UCSD-AML1 (cell line): Measurements from ENCODE around the gene IGFLR1.
A peak's percentile ranks its signal among the peaks of the same experiment; 100 is the strongest.
"Not testable (repeated sequence)": the region's sequence is repeated elsewhere in the genome, so short reads cannot be mapped to it uniquely, and the experiment has no call there.

Experiments
- DNase-seq: peaks from one replicate; lab custom pipeline; 2025; ENCODE audit not compliant: unreplicated experiment; lab: John Stamatoyannopoulos, UW

IGFLR1 gene

GRCh38 chr19:35724132-35724531 lies 18.1 kb downstream of the IGFLR1 start:
- not testable (repeated sequence) for DNase-seq

GRCh38 chr19:35723671-35724070 lies 18.6 kb downstream of the IGFLR1 start:
- no peak for DNase-seq

GRCh38 chr19:35722897-35723296 lies 19.4 kb downstream of the IGFLR1 start:
- DNase-seq = no peak

- no peak for DNase-seq
Measured at GRCh38 chr19:35722461-35722860, 19.8 kb downstream of the IGFLR1 start.

- DNase-seq = no peak
Measured at GRCh38 chr19:35721374-35721773, 20.9 kb downstream of the IGFLR1 start.

- DNase-seq = no peak
Measured at GRCh38 chr19:35720648-35721047, 21.6 kb downstream of the IGFLR1 start.

GRCh38 chr19:35720163-35720524 lies 22.1 kb downstream of the IGFLR1 start:
- DNase-seq = no peak

GRCh38 chr19:35719402-35720162 lies 22.7 kb downstream of the IGFLR1 start:
- no peak for DNase-seq

GRCh38 chr19:35718345-35719041 lies 23.8 kb downstream of the IGFLR1 start:
- DNase-seq = peak; percentile 48

GRCh38 chr19:35717665-35718344 lies 24.4 kb downstream of the IGFLR1 start, which contains the start of gene KMT2B:
KMT2B (plus strand) TSS chr19:35718003; CDS start chr19:35718019, 16 bp downstream.
- DNase-seq = peak; percentile 96

- DNase-seq = peak; percentile 84
Measured at GRCh38 chr19:35716801-35717664, 25.2 kb downstream of the IGFLR1 start.

- DNase-seq = no peak
Measured at GRCh38 chr19:35715981-35716800, 26.1 kb downstream of the IGFLR1 start.

GRCh38 chr19:35715355-35715809 lies 26.9 kb downstream of the IGFLR1 start:
- no peak for DNase-seq

- no peak for DNase-seq
Measured at GRCh38 chr19:35714601-35715354, 27.5 kb downstream of the IGFLR1 start.

GRCh38 chr19:35713904-35714495 lies 28.3 kb downstream of the IGFLR1 start:
- no peak for DNase-seq

- DNase-seq = no peak
Measured at GRCh38 chr19:35713506-35713850, 28.8 kb downstream of the IGFLR1 start.

GRCh38 chr19:35712567-35713505 lies 29.4 kb downstream of the IGFLR1 start:
- no peak for DNase-seq
